Smooth muscle cell of the coronary artery (primary cell): ENCODE data around the gene HYAL3. TPM values are rescaled to one million over a fixed set of nuclear protein-coding genes. Genes with fewer than 3 reads are reported as not detected.

Experiments
- total RNA-seq: library from RNA; depleted of rRNA; stranded (reverse); fragments of >200 nt; gene quantifications from 2 replicates; pipeline ENCODE4 v1.2.3, GENCODE V29; 2014; ENCODE audit warnings: low replicate concordance

HYAL3 gene, protein sequence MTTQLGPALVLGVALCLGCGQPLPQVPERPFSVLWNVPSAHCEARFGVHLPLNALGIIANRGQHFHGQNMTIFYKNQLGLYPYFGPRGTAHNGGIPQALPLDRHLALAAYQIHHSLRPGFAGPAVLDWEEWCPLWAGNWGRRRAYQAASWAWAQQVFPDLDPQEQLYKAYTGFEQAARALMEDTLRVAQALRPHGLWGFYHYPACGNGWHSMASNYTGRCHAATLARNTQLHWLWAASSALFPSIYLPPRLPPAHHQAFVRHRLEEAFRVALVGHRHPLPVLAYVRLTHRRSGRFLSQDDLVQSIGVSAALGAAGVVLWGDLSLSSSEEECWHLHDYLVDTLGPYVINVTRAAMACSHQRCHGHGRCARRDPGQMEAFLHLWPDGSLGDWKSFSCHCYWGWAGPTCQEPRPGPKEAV
- total RNA-seq: 4.0 and 5.3 TPM in 2 replicates

DNA sequence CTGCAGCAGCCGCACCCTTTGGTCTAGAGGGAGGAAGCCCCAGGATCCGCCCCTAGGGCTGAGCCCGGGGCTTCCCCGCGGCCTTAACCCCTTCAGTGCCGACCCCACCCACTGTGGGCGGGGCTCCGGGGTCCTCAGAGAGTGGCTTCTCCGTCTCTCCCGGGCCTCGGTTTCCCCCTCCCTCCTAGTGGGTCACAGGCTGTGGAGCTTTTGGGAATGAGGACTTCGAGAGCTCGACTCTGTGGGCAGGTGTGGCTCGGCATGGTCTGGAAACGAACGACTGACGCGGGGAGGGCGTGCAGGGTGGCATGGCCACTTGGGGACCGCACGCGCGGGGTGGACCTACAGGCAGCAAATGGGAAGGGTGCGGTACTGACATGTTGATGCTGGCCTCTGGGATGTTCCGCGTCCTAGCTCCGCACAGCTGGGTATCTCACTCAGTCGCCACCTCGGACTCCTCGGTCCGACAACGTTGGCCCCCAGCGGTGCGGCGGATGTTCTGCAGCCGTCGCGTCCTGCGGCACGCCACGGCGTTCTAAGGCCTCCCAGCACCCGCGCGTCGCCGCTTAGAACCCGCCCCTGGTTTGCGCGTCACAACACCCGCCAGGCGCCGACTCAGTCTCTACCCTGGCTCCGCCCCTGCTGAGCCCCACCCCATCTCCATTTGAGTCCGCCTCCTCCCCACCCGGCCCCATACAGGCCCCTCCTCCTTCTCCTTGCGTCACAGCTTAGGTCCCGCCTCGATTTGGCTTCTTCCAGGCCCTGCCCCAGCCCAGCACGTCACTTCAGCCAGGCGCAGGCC is at the start of gene HYAL3, which contains the start of gene NAA80:
Gene HYAL3, minus strand, starts transcription at position 570 of the 802 bp plus-strand sequence. CDS start 3,803 bp downstream, outside the sequence.
Gene NAA80, minus strand, starts transcription at position 570 of the 802 bp plus-strand sequence. CDS start 1,942 bp downstream, outside the sequence.

DNA sequence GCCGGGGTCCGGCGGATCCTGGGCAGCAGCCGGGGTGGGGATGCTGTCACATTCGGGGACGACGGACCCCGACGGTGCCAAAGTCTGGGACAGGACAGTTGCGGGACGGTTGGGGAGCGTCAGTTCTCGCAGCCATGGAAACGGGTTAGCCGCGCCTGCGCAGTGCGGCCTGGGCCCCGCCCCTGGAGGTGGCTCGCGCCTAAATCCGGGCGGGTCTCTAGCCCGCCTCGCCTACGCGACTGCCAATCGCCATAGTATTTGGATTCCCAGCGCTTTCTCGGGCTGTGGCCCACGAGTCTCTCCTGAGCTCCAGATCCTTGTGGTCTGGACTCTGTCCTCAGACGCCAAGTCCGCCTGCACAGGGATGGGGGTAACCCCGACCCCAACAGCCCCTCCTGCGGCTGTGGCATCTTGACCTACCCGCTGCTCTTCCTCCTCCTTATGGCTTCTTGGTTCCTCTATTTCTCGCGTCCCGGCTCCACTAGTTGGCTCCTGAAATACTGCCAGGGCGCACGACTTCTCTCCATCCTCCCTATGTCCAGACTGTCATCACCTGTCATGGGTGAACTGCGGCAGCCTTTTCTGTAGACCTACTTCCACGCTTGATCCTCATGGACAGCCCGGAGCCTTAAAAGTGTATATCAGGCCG is 46.5 kb upstream of the HYAL3 start, which contains the start of gene ZMYND10:
Gene ZMYND10, minus strand, starts transcription at position 147 of the 649 bp plus-strand sequence. CDS start 153 bp downstream, outside the sequence.

DNA sequence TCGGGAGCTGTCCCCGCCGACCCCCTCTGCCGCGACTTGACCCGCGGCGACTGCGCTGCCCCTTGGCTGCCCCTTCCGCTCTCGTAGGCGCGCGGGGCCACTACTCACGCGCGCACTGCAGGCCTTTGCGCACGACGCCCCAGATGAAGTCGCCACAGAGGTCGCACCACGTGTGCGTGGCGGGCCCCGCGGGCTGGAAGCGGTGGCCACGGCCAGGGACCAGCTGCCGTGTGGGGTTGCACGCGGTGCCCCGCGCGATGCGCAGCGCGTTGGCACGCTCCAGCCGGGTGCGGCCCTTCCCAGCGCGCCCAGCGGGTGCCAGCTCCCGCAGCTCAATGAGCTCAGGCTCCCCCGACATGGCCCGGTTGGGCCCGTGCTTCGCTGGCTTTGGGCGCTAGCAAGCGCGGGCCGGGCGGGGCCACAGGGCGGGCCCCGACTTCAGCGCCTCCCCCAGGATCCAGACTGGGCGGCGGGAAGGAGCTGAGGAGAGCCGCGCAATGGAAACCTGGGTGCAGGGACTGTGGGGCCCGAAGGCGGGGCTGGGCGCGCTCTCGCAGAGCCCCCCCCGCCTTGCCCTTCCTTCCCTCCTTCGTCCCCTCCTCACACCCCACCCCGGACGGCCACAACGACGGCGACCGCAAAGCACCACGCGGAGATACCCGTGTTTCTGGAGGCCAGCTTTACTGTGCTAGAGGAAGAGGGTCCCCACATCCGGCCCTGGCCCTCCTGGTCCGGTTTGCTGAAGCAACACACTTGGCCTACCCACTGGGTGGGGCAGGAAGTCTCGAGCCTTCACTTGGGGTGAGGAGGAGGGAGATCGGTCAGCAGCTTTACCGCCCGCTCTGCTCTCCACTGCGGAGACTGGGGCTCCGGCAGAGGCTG is 41.5 kb upstream of the HYAL3 start, which contains the start of gene RASSF1:
Gene RASSF1, minus strand, starts transcription at position 389 of the 882 bp plus-strand sequence. Its CDS starts 31 bp downstream, at position 358.

DNA sequence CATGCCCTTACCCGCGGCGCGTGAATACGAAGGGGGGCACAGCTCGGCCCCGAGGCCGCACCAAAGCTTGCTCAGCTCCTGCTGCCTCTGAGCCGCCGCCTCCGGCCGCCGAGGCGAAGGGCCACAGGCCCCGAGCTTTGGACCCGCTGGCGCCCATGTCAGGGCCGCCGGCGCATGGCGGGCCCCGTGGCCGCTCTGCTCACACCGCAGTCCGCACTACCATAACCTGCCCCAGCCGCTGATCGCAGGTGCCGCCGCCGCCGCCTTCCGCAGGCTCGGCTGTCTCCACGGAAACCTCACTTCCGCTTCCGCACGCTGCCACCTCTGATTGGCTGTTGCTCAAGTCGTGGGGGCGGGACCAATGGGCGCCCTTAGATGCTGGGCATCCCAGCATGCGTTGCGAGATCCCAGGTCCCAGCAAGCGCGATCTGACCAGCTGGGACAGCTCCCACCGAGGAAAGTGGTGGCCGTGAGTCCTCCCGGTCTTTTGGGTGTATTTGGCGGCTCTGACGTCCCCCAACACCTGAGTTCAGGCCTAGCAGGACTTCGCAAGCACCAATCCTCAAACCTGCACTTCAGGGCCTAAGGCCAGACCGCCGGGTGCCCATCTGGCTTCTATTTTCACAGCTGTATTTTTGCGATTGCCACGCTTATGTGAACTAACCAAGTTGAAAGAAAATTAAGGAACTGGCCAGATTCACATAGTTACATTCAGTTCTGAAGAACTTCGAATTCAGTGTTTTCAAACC is 28.9 kb upstream of the HYAL3 start, which contains the start of gene TUSC2:
Gene TUSC2, minus strand, starts transcription at position 281 of the 749 bp plus-strand sequence. Its CDS starts 124 bp downstream, at position 157.

DNA sequence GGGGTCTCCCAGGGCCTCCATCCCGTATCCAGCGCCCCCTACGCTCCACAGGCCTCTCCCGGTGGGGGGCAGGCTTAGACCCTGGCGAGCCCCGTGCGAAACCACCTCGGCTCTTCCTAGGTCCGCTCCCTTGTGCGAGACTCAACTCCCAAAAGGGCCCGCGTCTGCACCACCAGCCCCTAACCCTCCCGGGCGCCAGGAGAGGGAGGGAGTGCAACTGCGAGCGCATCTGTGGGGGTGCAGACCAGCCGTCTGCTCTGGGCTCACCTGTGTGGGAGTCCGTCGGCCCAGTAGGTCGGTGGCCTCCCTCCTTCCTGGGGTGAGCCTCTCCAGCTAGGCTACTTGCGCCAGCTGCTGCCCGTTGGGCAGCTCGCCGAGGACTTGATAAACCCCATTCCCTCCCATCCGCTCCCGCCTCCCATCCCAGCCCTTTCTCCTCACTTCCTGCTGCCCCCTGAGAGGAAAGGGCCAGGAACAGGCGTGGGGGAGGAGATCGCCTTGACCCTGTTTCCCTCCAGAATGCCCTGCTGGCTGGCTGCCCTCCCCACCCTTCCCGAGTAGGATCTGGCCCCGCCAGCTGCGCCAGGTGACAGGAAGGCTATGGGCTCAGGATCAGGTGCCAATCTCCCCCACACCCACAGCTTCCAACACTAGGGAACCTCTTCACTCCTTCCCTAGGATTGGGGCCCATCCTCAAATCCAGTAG is 23.3 kb upstream of the HYAL3 start, which contains the start of gene HYAL2:
Gene HYAL2, minus strand, starts transcription at position 360 of the 706 bp plus-strand sequence. CDS start 2,256 bp downstream, outside the sequence.

DNA sequence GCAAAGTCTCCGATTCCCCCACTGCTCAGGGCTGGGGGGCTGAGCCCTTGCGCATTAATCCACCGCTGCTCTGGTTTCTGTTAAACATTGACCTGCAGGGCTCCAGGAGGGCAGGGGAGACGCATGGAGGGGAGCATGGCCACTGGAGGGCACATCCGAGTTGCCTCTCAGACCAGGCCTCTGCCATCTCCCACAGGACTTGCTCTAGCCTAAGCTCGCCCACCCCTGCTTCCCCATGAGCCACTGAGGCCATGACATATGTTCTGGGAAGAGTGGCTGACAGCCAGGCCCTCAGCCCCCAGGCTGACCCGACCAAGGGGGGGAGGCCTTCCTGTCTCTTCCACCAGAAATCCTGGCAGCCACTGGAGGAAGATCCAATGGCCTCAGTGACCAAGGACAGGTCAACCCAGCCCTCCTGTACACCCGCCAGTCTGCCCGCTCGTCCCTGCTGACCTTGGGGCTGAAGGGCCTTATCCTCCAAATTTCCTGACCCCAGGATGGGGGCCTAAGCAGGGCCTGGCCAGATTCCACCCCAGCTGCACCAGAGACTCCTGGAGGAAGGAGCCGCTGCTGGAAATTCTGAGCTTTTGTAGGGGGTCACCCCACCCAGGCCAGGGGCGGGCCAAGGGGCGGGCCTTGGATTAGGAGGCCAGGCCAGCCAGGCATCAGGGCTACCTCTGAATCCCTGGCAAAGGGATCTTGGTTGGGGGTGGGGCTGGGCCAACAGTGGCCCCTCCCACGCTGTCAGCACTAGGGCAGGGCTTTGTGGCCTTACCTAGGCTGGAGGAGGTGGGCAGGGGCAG is 4.0 kb upstream of the HYAL3 start, which contains the start of gene HYAL1:
Gene HYAL1, minus strand, starts transcription at position 562 of the 803 bp plus-strand sequence. CDS start 618 bp downstream, outside the sequence.

DNA sequence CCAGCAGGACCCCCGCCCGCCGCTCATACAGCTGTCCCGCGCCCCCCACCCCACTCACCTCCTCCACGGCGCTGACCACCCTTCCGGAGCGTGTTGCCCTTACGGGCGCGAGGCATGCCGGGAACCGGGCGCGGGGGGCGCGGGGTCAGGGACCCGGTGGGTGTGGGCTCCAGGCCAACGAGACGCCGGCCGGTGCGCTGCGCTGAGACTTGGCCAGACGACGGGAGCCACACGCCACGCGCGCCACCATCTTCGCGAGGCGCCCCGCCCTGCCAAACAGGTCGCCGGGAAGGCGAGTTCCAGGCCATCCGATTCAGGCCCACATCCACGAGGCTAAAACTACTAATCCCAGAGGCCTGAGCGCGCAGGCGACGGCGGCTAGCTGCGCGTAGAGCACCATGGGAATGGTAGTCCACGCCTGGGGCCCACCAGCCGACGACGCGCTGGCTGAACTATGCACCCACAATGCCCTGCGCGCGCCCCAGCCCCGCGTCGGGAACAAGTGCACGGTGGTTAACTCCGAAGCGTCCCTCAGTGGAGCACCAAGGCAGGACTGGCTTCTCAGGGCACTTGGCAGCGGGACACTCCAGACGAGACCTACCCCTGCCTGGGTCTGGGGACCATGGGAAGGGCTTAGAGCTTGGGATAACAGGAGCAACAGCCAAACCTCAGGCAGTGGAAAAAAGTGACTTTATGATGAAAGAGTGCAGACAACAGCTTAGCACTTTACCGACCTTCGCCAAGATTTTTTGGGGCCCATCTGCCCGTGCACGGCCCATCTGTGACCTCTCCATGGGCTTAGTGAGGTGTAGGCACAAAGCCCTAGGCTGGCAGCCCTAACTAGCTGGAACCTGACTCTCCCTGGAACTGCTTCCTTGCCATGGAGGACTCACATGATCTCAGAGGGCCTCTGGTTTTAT is 6.8 kb downstream of the HYAL3 start, which contains the start of gene IFRD2:
Gene IFRD2, minus strand, starts transcription at position 271 of the 920 bp plus-strand sequence. Its CDS starts 155 bp downstream, at position 116.

DNA sequence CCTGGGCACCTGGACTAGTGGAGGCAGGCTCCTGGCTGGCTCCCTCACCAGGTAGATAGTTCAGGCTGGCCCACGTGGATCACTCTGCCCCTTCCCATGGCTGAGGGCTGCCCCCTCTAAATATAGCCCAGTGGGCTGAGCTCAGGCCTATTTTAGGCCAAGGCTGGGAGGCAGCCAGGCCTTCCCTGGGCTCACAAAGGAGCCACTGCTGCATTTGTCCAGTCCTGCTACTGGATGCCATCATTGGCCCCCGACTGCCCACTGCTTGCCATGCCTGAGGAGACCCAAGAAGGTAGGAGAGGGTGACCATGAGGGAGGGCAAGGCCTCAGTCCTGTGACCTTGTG is 20.4 kb downstream of the HYAL3 start, which contains the start of gene LSMEM2:
Gene LSMEM2, plus strand, starts transcription at position 208 of the 345 bp plus-strand sequence. Its CDS starts 27 bp downstream, at position 235.

DNA sequence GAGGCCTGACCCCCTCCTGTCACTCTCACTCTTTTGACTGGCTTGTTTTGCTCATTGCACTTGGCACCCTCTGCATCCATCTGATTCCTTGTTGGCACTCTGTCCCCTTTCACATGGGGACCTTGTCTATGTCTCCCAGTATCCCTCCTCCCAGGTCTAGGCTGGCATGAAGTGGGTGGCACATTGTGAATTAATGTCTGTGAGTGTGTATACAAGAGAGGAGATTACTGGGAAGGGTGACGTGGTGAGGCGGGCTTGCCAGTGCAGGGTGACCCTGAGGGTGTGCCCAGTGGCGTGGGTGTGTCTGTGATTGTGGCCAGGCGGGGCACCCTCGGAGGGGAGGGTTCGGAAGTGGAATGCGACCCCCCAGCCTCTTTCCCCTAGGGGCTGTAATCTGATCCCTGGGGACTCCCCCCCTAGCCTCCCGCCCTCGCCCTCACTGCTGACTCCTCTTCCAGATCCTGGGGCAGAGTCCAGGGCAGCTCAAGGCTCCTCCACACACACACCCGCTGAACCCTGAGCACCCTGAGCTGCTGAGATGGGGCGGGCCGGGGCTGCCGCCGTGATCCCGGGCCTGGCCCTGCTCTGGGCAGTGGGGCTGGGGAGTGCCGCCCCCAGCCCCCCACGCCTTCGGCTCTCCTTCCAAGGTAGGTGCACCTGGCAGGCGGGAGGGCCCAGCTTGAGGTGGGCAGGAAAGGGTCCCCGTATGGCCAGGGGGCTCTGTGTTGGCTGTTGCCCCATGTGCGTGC is 30.3 kb downstream of the HYAL3 start, which contains the start of gene SEMA3B:
Gene SEMA3B, plus strand, starts transcription at position 445 of the 749 bp plus-strand sequence. Its CDS starts 94 bp downstream, at position 539.

Other genes with a start within 250 kb of the HYAL3 start
- 135 and 864 TPM in 2 replicates for gene RBM5, start 210.5 kb downstream of the HYAL3 start, total RNA-seq
- gene SEMA3F, start 144.1 kb downstream of the HYAL3 start, total RNA-seq: 3.7 and 7.4 TPM in 2 replicates
- gene GNAT1, start 107.8 kb downstream of the HYAL3 start, total RNA-seq: not detected in 2 replicates
- gene SLC38A3, start 94.1 kb downstream of the HYAL3 start, total RNA-seq: not detected in 2 replicates
- 308 and 476 TPM in 2 replicates for gene GNAI2, start 63.2 kb downstream of the HYAL3 start, total RNA-seq
- gene SEMA3B, start 30.3 kb downstream of the HYAL3 start, total RNA-seq: 7.2 and 13.2 TPM in 2 replicates
- gene LSMEM2, start 20.3 kb downstream of the HYAL3 start, total RNA-seq: not detected in 2 replicates
- 35.9 and 57.7 TPM in 2 replicates for gene IFRD2, start 7.0 kb downstream of the HYAL3 start, total RNA-seq
- gene NAA80, start within 50 bp of the HYAL3 start, total RNA-seq: 0.82 and 1.8 TPM in 2 replicates
- gene HYAL1, start 4.2 kb upstream of the HYAL3 start, total RNA-seq: 0.60 and 0.94 TPM in 2 replicates
- gene HYAL2, start 23.3 kb upstream of the HYAL3 start, total RNA-seq: 63.8 and 67.0 TPM in 2 replicates
- gene TUSC2, start 28.8 kb upstream of the HYAL3 start, total RNA-seq: 11.5 and 15.5 TPM in 2 replicates
- 16.4 and 31.6 TPM in 2 replicates for gene RASSF1, start 41.4 kb upstream of the HYAL3 start, total RNA-seq
- gene ZMYND10, start 46.3 kb upstream of the HYAL3 start, total RNA-seq: 0.70 and 1.1 TPM in 2 replicates
- gene NPRL2, start 51.4 kb upstream of the HYAL3 start, total RNA-seq: 23.2 and 30.0 TPM in 2 replicates
- gene CYB561D2, start 51.5 kb upstream of the HYAL3 start, total RNA-seq: 32.7 and 33.1 TPM in 2 replicates
- 27.1 and 28.9 TPM in 2 replicates for gene TMEM115, start 60.1 kb upstream of the HYAL3 start, total RNA-seq
- gene CACNA2D2, start 204.2 kb upstream of the HYAL3 start, total RNA-seq: under 0.01 TPM in 1 of 2 replicates, not detected in the other